A549 (cell line): ENCODE measurements around the gene LRRC37A2.
"Not testable (repeated sequence)": the region's sequence is repeated elsewhere in the genome, so short reads cannot be mapped to it uniquely, and the experiment has no call there.

Source experiments
- CHD2 ChIP-seq: fragments of 150-350 bp; IDR thresholded peaks from 2 replicates; pipeline ENCODE4 v1.6.1; 2014; ENCODE audit warnings: low read length; ENCODE audit not compliant: partially characterized antibody
- FOXS1 ChIP-seq: fragments of 250-450 bp; sonication (Bioruptor Pico); IDR thresholded peaks from 2 replicates; pipeline ENCODE4 v1.5.0; 2020; ENCODE audit warnings: mild to moderate bottlenecking, moderate library complexity
- HDAC2 ChIP-seq: fragments of 200-600 bp; sonication (generic); IDR thresholded peaks from 2 replicates; pipeline ENCODE4 v1.6.1; 2016
- HOXB13 ChIP-seq: fragments of 250-450 bp; sonication (Bioruptor Pico); IDR thresholded peaks from 2 replicates; pipeline ENCODE4 v1.5.0; 2020; ENCODE audit warnings: low read depth, mild to moderate bottlenecking, moderate library complexity
- JUNB ChIP-seq: fragments of >200 bp; sonication (Bioruptor Twin); formaldehyde crosslinking; IDR thresholded peaks from 2 replicates; pipeline ENCODE4 v1.6.1; 2016
- POLR2A ChIP-seq: IDR thresholded peaks from 2 replicates; pipeline ENCODE4 v1.6.1; 2012; ENCODE audit warnings: mild to moderate bottlenecking, low read length
- RAD21 ChIP-seq, 2 experiments: fragments of >200 bp in 1 of 2; sonication (Bioruptor Twin) in 1 of 2; formaldehyde crosslinking in 1 of 2; IDR thresholded peaks in 1 of 2; conservative IDR thresholded peaks in 1 of 2; 2 replicates in 1 of 2; 3 replicates in 1 of 2; pipeline ENCODE4 v1.6.1; 2012 to 2018; ENCODE audit warnings: inconsistent platforms in 1 of 2
- TF ChIP-seq, protein P1 (sequence below): fragments of >200 bp; sonication (Bioruptor Twin); formaldehyde crosslinking; IDR thresholded peaks from 3 replicates; pipeline ENCODE4 v1.5.1; 2016
- TF ChIP-seq, protein P2 (sequence below): fragments of 250-450 bp; sonication (Bioruptor Pico); IDR thresholded peaks from 2 replicates; pipeline ENCODE4 v1.5.0; 2021; ENCODE audit warnings: mild to moderate bottlenecking, moderate library complexity, borderline replicate concordance

DNA sequence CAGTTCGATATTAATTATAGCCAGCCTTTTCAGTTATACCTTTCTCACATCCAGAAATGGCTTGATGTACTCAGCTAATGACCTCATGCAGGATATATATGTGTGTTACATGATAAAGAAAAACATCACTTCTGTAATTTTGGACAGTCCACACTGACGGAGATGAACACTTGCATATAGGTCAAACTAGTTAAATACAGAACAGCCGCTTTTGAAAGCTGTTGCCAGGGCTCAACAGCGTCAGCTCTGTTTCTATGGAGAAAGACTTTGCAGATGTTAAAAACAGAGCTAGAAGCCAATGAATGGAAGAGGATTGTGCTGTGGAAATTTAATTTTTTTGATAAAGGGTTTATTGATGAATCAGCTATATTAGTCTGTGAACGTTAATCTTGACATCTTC, 44.6 kb upstream of the LRRC37A2 start:
- TF ChIP-seq, protein P1, sequence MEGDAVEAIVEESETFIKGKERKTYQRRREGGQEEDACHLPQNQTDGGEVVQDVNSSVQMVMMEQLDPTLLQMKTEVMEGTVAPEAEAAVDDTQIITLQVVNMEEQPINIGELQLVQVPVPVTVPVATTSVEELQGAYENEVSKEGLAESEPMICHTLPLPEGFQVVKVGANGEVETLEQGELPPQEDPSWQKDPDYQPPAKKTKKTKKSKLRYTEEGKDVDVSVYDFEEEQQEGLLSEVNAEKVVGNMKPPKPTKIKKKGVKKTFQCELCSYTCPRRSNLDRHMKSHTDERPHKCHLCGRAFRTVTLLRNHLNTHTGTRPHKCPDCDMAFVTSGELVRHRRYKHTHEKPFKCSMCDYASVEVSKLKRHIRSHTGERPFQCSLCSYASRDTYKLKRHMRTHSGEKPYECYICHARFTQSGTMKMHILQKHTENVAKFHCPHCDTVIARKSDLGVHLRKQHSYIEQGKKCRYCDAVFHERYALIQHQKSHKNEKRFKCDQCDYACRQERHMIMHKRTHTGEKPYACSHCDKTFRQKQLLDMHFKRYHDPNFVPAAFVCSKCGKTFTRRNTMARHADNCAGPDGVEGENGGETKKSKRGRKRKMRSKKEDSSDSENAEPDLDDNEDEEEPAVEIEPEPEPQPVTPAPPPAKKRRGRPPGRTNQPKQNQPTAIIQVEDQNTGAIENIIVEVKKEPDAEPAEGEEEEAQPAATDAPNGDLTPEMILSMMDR = not testable (repeated sequence)
- not testable (repeated sequence) for TF ChIP-seq FOXS1; POLR2A; JUNB; HOXB13 (CRISPR knock-in tag); HDAC2; RAD21 (conservative IDR thresholded peaks at IDR 0.05 in 1 of 2, IDR thresholded peaks at IDR 0.05 in 1 of 2); CHD2
- TF ChIP-seq, protein P2, sequence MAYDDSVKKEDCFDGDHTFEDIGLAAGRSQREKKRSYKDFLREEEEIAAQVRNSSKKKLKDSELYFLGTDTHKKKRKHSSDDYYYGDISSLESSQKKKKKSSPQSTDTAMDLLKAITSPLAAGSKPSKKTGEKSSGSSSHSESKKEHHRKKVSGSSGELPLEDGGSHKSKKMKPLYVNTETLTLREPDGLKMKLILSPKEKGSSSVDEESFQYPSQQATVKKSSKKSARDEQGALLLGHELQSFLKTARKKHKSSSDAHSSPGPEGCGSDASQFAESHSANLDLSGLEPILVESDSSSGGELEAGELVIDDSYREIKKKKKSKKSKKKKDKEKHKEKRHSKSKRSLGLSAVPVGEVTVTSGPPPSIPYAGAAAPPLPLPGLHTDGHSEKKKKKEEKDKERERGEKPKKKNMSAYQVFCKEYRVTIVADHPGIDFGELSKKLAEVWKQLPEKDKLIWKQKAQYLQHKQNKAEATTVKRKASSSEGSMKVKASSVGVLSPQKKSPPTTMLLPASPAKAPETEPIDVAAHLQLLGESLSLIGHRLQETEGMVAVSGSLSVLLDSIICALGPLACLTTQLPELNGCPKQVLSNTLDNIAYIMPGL (CRISPR knock-in tag) = not testable (repeated sequence)
